ENCODE data around the gene DDIT4L. TPM values are rescaled to one million over a fixed set of nuclear protein-coding genes. Genes with fewer than 3 reads are reported as not detected.

DDIT4L gene
- total and polyA plus RNA-seq, 10 of the 15 experiments (the other 5 are each of a cell fraction or from before 2014, with no cell fraction given) = 0.02 to 0.08 TPM; not detected in 8

GRCh38 chr4:100206850-100207249 is 16.6 kb upstream of the DDIT4L start:
- DNase-seq (ENCODE audit: low read depth, low spot score) (no peak), ATAC-seq (peak; percentile 24), FAIRE-seq (no peak)
- no TSS peak for BruUV-seq (replicated peaks)
- Histone ChIP-seq H3K9ac (ENCODE audit: control insufficient read depth, insufficient read depth, low read length) (no peak overlapping the region), H4K20me1 (ENCODE audit: control insufficient read depth, insufficient read depth) (no peaks in the 10 kb centered on the region), H3K4me3 (no peak overlapping the region), H3K27ac (ENCODE audit: control insufficient read depth, insufficient read depth) (no peak overlapping the region), H3K9me3 (replicated peaks; ENCODE audit: control insufficient read depth, insufficient read depth, low read length) (no peaks in the 10 kb centered on the region), H3K36me3 (ENCODE audit: control insufficient read depth in 2 of 2, insufficient read depth in 2 of 2, low read length in 1 of 2) (no peaks in the 10 kb centered on the region), H3K4me2 (ENCODE audit: control insufficient read depth, insufficient read depth) (no peak overlapping the region), H3K79me2 (ENCODE audit: control insufficient read depth, insufficient read depth, low read length) (no peaks in the 10 kb centered on the region), H3K4me1 (ENCODE audit: control insufficient read depth, insufficient read depth, low read length) (no peaks in the 10 kb centered on the region), H3K27me3 (replicated peaks in 1 of 2; ENCODE audit: control insufficient read depth in 2 of 2, insufficient read depth in 2 of 2, low read length in 1 of 2) (no peaks in the 10 kb centered on the region; a peak in 1 of 4 replicates), H2AFZ (ENCODE audit: control insufficient read depth, low read depth, low read length) (no peak overlapping the region)
- in situ Hi-C loops (cut with MboI) (no loop called here), intact Hi-C loops (cut with micrococcal nuclease; ENCODE audit: unreplicated experiment) (no loop called here)
- ChIA-PET SMC1A (ENCODE audit: uncharacterized antibody, unreplicated experiment) (no interaction called here), CTCF (no interaction called here), RAD21 (ENCODE audit: unreplicated experiment) (interaction anchor here (1.4 kb wide), 1 partner anchor 114 kb away, joined by 3 read pairs; no protein-coding TSS in a partner anchor), POLR2A (no interaction called here)
- TF ChIP-seq CREM (IDR thresholded peaks at IDR 0.05; ENCODE audit: low read depth) (no peak), SREBF1 (IDR thresholded peaks at IDR 0.05; ENCODE audit: low read length) (no peak), E2F8 (IDR thresholded peaks at IDR 0.05; ENCODE audit: low read depth, partially characterized antibody) (no peak), ZBTB4 (CRISPR knock-in tag; IDR thresholded peaks at IDR 0.05) (no peak), MEF2A (IDR thresholded peaks at IDR 0.05; ENCODE audit: insufficient read depth, low read depth, low read length) (no peak), SKIL (IDR thresholded peaks at IDR 0.05; ENCODE audit: low read depth, poor library complexity, severe bottlenecking) (no peak), SUPT20H (IDR thresholded peaks at IDR 0.05; ENCODE audit: borderline replicate concordance, control insufficient read depth, low read depth, low read length) (no peak), CREB1 (IDR thresholded peaks at IDR 0.05; ENCODE audit: low read depth) (no peak), BRCA1 (IDR thresholded peaks at IDR 0.05; ENCODE audit: low read depth, low read length) (no peak), BCL11A (IDR thresholded peaks at IDR 0.05; ENCODE audit: low read depth, low read length) (no peak), RELA (IDR thresholded peaks at IDR 0.05; ENCODE audit: borderline replicate concordance, partially characterized antibody) (no peak), PAX8 (IDR thresholded peaks at IDR 0.05) (no peak), BMI1 (IDR thresholded peaks at IDR 0.05; ENCODE audit: borderline replicate concordance) (no peak)
